Immature natural killer cell (primary cell): ENCODE measurements around the gene EHD4. TPM values are rescaled to one million over a fixed set of nuclear protein-coding genes. Genes with fewer than 3 reads are reported as not detected.

Source experiments
- DNase-seq, 3 donors: peaks; one replicate each; pipeline ENCODE4 v3.0.0; 2022; ENCODE audit warnings: mixed read lengths in 1 of 3
- H3K27ac Mint-ChIP-seq, 6 donors: one replicate each; pipeline ENCODE4 v1.8.0; 2020; ENCODE audit warnings: mixed read lengths in 6 of 6, mild to moderate bottlenecking in 5 of 6, inconsistent platforms in 4 of 6, moderate library complexity in 3 of 6
- H3K27me3 Mint-ChIP-seq, 3 donors: one replicate each; pipeline ENCODE4 v1.8.0; 2020 to 2021; ENCODE audit warnings: low read depth in 3 of 3, mild to moderate bottlenecking in 3 of 3, mixed read lengths in 3 of 3, moderate library complexity in 3 of 3, inconsistent platforms in 1 of 3
- H3K36me3 Mint-ChIP-seq, 3 donors: one replicate each; pipeline ENCODE4 v1.8.0; 2020; ENCODE audit warnings: mixed read lengths in 3 of 3, inconsistent platforms in 2 of 3, mild to moderate bottlenecking in 2 of 3
- H3K4me1 Mint-ChIP-seq, 2 donors: one replicate each; pipeline ENCODE4 v1.8.0; 2020; ENCODE audit warnings: inconsistent platforms in 2 of 2, mild to moderate bottlenecking in 2 of 2, mixed read lengths in 2 of 2, moderate library complexity in 1 of 2
- H3K4me3 Mint-ChIP-seq, 5 donors: one replicate each; pipeline ENCODE4 v1.8.0; 2020; ENCODE audit warnings: mild to moderate bottlenecking in 5 of 5, mixed read lengths in 5 of 5, inconsistent platforms in 3 of 5, moderate library complexity in 3 of 5
- H3K9me3 Mint-ChIP-seq, 6 donors: one replicate each; pipeline ENCODE4 v1.8.0; 2020; ENCODE audit warnings: mild to moderate bottlenecking in 6 of 6, mixed read lengths in 6 of 6, inconsistent platforms in 4 of 6, moderate library complexity in 3 of 6
- polyA plus RNA-seq, 3 donors: library from polyadenylated mRNA; unstranded; fragments of 300-500 nt; fragmentation: Illumina TruSeq; gene quantifications; one replicate each; pipeline ENCODE4 v1.2.3, GENCODE V29; 2021

The EHD4 gene
- polyA plus RNA-seq, 3 donors from 2014 or later: 5.3 to 7.3 (median 7.0) TPM

GRCh38 chr15:41937568-41937923 is 34.8 kb downstream of the EHD4 start:
- H3K9me3 Mint-ChIP-seq: no peaks in the 10 kb centered on the region

GRCh38 chr15:41936649-41937567 is 35.4 kb downstream of the EHD4 start:
- Mint-ChIP-seq H3K4me1 (peaks cover 54 to 57% of the 10 kb centered on the region in 2 donors), H3K27me3 (peaks cover 5 to 24% (median 5%) of the 10 kb centered on the region in 3 donors), H3K4me3 (peak overlapping the region; percentile 76 to 97 (median 84)), H3K27ac (peak overlapping the region; percentile 98 to 100 (median 100)), H3K36me3 (peaks cover 0 to 3% (median 0%) of the 10 kb centered on the region in 3 donors), H3K9me3 (no peaks in the 10 kb centered on the region)
- DNase-seq: peak; percentile 77 to 83 (median 81)

More at GRCh38 chr15:41937568-41937923, 34.8 kb downstream of the EHD4 start:
- Mint-ChIP-seq H3K36me3 (peaks cover 0 to 3% (median 2%) of the 10 kb centered on the region in 3 donors), H3K27ac (peak overlapping the region; percentile 98 to 100 (median 100)), H3K4me1 (peaks cover 54 to 57% of the 10 kb centered on the region in 2 donors), H3K27me3 (peaks cover 5 to 24% (median 7%) of the 10 kb centered on the region in 3 donors), H3K4me3 (peak overlapping the region; percentile 76 to 97 (median 84))
- no peak for DNase-seq

DNA sequence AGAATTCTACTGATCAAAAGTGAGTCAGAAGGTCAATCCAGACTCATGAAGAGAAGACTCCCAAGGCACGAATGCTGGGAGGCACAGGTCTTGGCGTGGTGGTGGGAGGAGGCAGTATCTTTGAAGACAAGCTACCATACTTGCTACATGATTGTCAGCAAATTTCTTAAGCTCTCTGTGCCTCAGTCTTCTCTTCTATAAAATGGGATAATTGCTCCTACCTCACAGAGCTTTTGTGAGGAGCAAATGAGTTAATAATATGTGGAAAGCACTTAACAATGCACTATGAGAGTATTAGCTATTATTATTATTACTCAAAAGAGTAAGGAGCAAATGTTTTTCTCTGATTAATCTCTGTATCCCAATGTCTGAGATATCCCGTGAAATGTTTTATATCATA is 36.2 kb downstream of the EHD4 start:
- Mint-ChIP-seq H3K27me3 (peaks cover 5 to 24% (median 5%) of the 10 kb centered on the region in 3 donors), H3K4me3 (peak overlapping the region; percentile 53 to 97 (median 84)), H3K27ac (peak overlapping the region; percentile 98 to 100 (median 100)), H3K36me3 (peaks cover 0 to 2% (median 0%) of the 10 kb centered on the region in 3 donors), H3K9me3 (no peaks in the 10 kb centered on the region), H3K4me1 (peaks cover 54 to 57% of the 10 kb centered on the region in 2 donors)
- DNase-seq: no peak

DNA sequence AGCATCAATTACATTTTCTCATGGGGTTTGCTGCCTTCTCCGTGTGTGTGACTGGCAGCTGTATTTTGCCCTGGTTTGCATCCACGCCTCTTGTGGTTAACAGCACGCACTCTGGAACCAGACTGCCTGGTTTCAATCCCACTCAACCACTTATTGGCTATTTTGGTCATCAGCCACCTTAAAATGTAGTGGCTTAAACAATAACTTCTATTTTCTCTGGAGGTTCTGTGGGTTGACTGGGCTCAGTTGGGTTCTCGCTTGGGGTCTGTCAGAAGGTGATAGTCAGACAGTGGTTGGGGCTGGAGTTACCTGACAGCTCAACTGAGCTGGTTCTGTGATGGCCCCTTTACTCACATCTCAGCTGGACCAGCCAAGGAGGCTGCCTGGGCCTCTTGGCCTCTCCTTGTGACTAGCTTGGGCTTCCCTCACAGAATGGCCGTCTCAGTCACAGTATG is 36.8 kb downstream of the EHD4 start:
- Mint-ChIP-seq H3K4me3 (peak overlapping the region; percentile 57 to 97 (median 76)), H3K9me3 (no peaks in the 10 kb centered on the region), H3K4me1 (peaks cover 54 to 55% of the 10 kb centered on the region in 2 donors), H3K27me3 (peaks cover 5 to 24% (median 5%) of the 10 kb centered on the region in 3 donors), H3K36me3 (no peaks in the 10 kb centered on the region), H3K27ac (peak overlapping the region; percentile 98 to 100 (median 100))
- peak; percentile 44 to 54 (median 51) for DNase-seq

- peak; percentile 63 to 68 (median 64) for DNase-seq
- H3K27me3 Mint-ChIP-seq: peaks cover 3 to 22% (median 5%) of the 10 kb centered on the region in 3 donors
- peak overlapping the region; percentile 57 to 97 (median 76) for H3K4me3 Mint-ChIP-seq
- H3K27ac Mint-ChIP-seq: peak overlapping the region; percentile 98 to 100 (median 100)
- H3K36me3 Mint-ChIP-seq: no peaks in the 10 kb centered on the region
- H3K4me1 Mint-ChIP-seq: peaks cover 52 to 54% of the 10 kb centered on the region in 2 donors
- H3K9me3 Mint-ChIP-seq: no peaks in the 10 kb centered on the region
Observed at GRCh38 chr15:41934843-41935242, 37.5 kb downstream of the EHD4 start.

GRCh38 chr15:41933771-41934170 is 38.6 kb downstream of the EHD4 start:
- DNase-seq: no peak
- Mint-ChIP-seq H3K9me3 (no peaks in the 10 kb centered on the region), H3K36me3 (no peaks in the 10 kb centered on the region), H3K27me3 (peaks cover 3 to 22% (median 5%) of the 10 kb centered on the region in 3 donors), H3K4me1 (peaks cover 52 to 54% of the 10 kb centered on the region in 2 donors), H3K27ac (peak overlapping the region; percentile 98 to 100 (median 100)), H3K4me3 (peak overlapping the region in 1 of 5 donors; percentile 57)

DNA sequence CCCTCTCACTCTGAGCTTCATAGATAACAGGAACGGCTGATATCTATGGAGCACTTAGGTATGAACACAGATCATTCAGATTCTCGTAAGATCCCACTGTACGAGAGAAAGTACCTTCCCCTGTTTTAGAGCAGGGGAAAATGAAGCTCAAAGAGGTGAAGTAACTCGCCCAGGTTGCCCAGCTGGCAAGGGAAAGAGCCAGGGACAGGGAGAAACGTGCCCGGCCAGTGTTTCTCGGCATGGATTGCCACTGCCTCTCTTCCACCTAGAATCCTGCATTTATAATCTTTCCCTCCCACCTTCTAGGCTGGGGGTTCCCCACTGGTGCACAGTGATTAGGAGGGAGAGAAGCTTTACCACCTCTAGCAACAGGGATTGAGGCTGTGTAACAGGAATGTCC is 39.0 kb downstream of the EHD4 start:
- Mint-ChIP-seq H3K9me3 (no peaks in the 10 kb centered on the region), H3K4me3 (no peak overlapping the region), H3K4me1 (peaks cover 51 to 54% of the 10 kb centered on the region in 2 donors), H3K27ac (peak overlapping the region; percentile 59 to 100 (median 98)), H3K36me3 (no peaks in the 10 kb centered on the region), H3K27me3 (peaks cover 3 to 22% (median 5%) of the 10 kb centered on the region in 3 donors)
- DNase-seq: no peak

DNA sequence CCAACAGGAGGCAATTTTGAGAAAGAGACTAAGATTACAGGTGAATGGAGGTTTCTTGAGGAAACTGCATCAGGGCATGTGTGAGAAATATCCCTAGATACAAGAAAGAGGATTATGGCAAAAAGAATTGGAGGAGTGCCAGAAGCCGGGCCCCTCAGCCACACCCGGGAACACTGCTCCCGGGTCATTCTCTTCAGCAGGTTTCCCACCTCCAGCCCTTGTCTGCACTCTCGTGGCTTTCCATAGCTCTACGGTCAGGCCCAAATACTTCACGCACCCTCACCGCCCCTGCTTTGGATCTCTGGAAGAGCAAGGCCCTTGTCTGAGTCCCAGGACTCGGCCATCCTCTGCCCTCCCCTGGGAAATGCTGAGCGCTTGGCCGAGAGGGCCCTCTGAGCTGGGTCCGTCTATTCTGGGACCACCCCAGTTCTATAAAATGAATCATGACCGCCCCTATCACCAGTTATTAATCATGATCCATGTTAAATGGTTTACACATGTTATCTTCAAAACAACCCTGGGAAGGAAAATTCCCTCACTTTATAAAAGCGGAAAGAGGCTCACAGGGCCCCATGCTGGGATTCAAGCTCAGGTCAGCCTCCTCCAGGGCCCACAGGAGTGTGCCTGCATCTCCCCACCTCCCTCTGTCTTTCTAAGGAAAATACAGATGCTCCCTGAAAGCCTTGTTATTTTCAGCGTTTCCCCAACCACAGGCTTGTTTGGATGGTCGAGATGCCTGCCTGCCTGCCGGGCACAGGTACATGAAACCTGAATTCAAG is 39.7 kb downstream of the EHD4 start:
- no peak for DNase-seq
- Mint-ChIP-seq H3K4me1 (peaks cover 45 to 48% of the 10 kb centered on the region in 2 donors), H3K27me3 (peaks cover 3 to 22% (median 5%) of the 10 kb centered on the region in 3 donors), H3K36me3 (no peaks in the 10 kb centered on the region), H3K27ac (peak overlapping the region; percentile 59 to 100 (median 98)), H3K9me3 (no peaks in the 10 kb centered on the region), H3K4me3 (no peak overlapping the region)

- no peak for DNase-seq
- Mint-ChIP-seq H3K4me1 (peaks cover 39 to 42% of the 10 kb centered on the region in 2 donors), H3K9me3 (no peaks in the 10 kb centered on the region), H3K27me3 (peaks cover 3 to 19% (median 5%) of the 10 kb centered on the region in 3 donors), H3K36me3 (no peaks in the 10 kb centered on the region), H3K27ac (peak overlapping the region in 2 of 6 donors; percentile 76 to 100), H3K4me3 (no peak overlapping the region)
Observed at GRCh38 chr15:41932101-41932500, 40.3 kb downstream of the EHD4 start.

DNA sequence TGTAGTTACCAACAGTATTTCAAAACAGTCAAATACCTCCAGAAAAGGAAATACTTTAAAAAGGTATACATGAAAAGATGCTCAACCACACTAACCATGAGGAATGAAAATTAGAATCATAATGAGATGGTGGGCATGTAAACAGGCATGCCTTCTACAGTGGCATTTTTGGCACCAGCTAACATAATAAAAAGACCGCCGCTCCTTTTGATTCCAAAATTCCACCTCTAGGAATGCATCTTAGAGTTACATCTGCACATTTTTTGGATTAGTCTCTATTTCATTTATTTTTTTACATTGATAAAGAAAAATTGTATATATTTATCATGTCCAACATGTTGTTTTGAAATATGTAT is 41.5 kb downstream of the EHD4 start:
- Mint-ChIP-seq H3K27ac (no peak overlapping the region), H3K27me3 (peaks cover 2 to 10% (median 3%) of the 10 kb centered on the region in 3 donors), H3K9me3 (no peaks in the 10 kb centered on the region), H3K4me1 (peaks cover 38 to 42% of the 10 kb centered on the region in 2 donors), H3K36me3 (no peaks in the 10 kb centered on the region), H3K4me3 (no peak overlapping the region)
- no peak for DNase-seq

DNA sequence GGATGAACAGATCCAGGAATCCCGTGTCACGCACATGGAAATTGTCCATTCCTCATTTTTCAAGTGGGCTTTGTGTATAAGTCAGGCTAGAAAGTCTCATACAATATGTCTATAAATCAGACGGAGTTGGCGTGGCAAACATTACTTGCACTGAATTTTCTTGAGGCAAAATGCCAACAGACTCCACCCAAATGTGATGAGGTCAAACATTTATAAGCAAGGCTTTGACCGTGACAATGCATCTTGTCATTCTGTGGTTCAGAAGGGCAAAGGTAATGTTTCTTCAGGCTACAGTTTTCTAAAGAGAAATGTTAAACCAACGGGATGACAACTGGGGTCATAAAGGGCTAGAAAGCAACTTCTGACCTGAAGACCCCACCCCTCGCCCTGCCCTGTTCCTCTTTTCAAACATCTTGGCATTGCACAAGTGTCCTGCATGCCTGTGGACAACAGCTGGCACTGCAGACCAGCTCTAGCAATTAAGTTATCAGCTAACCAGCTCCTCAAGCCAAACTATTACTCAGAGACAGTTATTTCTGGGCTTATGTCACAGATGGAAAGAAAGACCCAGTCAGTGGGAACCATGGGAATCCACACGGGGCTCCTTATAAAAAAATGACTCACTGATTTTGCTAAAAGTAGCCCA is 42.0 kb downstream of the EHD4 start:
- Mint-ChIP-seq H3K27me3 (peaks cover 0 to 5% (median 3%) of the 10 kb centered on the region in 3 donors), H3K36me3 (no peaks in the 10 kb centered on the region), H3K9me3 (no peaks in the 10 kb centered on the region), H3K27ac (no peak overlapping the region), H3K4me1 (peaks cover 33 to 37% of the 10 kb centered on the region in 2 donors), H3K4me3 (no peak overlapping the region)
- no peak for DNase-seq

- Mint-ChIP-seq H3K4me1 (peaks cover 18 to 23% of the 10 kb centered on the region in 2 donors), H3K9me3 (no peaks in the 10 kb centered on the region), H3K27me3 (peaks cover 0 to 2% (median 0%) of the 10 kb centered on the region in 3 donors), H3K36me3 (peaks cover 0 to 4% (median 3%) of the 10 kb centered on the region in 3 donors), H3K4me3 (no peak overlapping the region), H3K27ac (peak overlapping the region in 2 of 6 donors; percentile 30 to 41)
- no peak for DNase-seq
Observed at GRCh38 chr15:41928637-41929620, 43.4 kb downstream of the EHD4 start.
